Psoas muscle (tissue), 8 donors: Measurements from ENCODE around the gene CFAP46. TPM values are rescaled to one million over a fixed set of nuclear protein-coding genes. Genes with fewer than 3 reads are reported as not detected.
"Not testable (repeated sequence)": the region's sequence is repeated elsewhere in the genome, so short reads cannot be mapped to it uniquely, and the experiment has no call there.

ENCODE experiments used
- ATAC-seq, 4 donors: fragments of 200-7000 bp; cut with Tn5 transposase; one replicate each; pipeline ENCODE4 v1.9.1; 2020; ENCODE audit warnings: moderate library complexity in 3 of 4, mild to moderate bottlenecking in 2 of 4
- DNase-seq, 2 donors: peaks; one replicate each; pipeline ENCODE4 v3.0.0-alpha.2; 2020
- H3K27ac ChIP-seq: fragments of 200-600 bp; one replicate; pipeline ENCODE4 v1.8.0; 2022
- H3K27me3 ChIP-seq, 3 donors: fragments of 200-600 bp in 1 of 3; one replicate each; pipeline versions ENCODE4 v1.6.1 to v1.8.0; 2013 to 2022; ENCODE audit warnings: low read length in 2 of 3, mild to moderate bottlenecking in 2 of 3, moderate library complexity in 1 of 3; ENCODE audit not compliant: insufficient read depth in 3 of 3
- H3K36me3 ChIP-seq, 2 donors: fragments of 200-600 bp in 1 of 2; one replicate each; pipeline versions ENCODE4 v1.6.1 to v1.8.0; 2013 to 2022; ENCODE audit warnings: low read depth in 1 of 2, mild to moderate bottlenecking in 1 of 2, moderate library complexity in 1 of 2; ENCODE audit not compliant: insufficient read depth in 1 of 2
- H3K4me1 ChIP-seq: fragments of 200-600 bp; one replicate; pipeline ENCODE4 v1.8.0; 2022
- H3K4me3 ChIP-seq: fragments of 200-600 bp; one replicate; pipeline ENCODE4 v1.8.0; 2022; ENCODE audit warnings: mild to moderate bottlenecking
- H3K9me3 ChIP-seq: fragments of 200-600 bp; one replicate; pipeline ENCODE4 v1.8.0; 2022
- CTCF ChIP-seq: fragments of 200-600 bp; IDR thresholded peaks from one replicate; pipeline ENCODE4 v1.8.0; 2022; ENCODE audit warnings: antibody characterized with exemption
- WGBS, 3 donors: extraction: QIAGEN DNeasy Blood & Tissue Kit; methylation state at CpG; one replicate each; pipeline versions ENCODE4 v1.1.6 to v1.1.7; 2013; 5-methylcytosine and 5-hydroxymethylcytosine counted together
- intact Hi-C, 2 donors: fragments of 100-400 bp; cut with DNase I; formaldehyde crosslinking; loops; one replicate each; pipeline versions ENCODE4 v1.11.0 to v1.14.2; 2022
- polyA plus RNA-seq, 3 donors: library from polyadenylated mRNA; stranded (reverse); fragments of 200-250 nt; gene quantifications; one replicate each; pipeline ENCODE4 v1.2.3, GENCODE V29; 2013
- total RNA-seq, 4 donors: library from RNA; stranded (reverse); fragmentation: NEBNext Ultra II Directional in 2 of 4; extraction: Animal tissue kit (Norgen Biotek cat#: 25700) in 2 of 4; gene quantifications; one replicate each; pipeline versions ENCODE4 v1.2.1 to v1.2.4, GENCODE V29; 2021 to 2023
- donor health status: healthy with polysubstance abuse.
- donor health status: DM: no; HTN: no; CAD: no; lungs with moderate emphysema.
- donor health status: Bipolar disorder and iron deficiency.
- donor health status: healthy.
- donor health status: DM: yes; HTN: yes; CAD: no.
- donor health status: DM: no; HTN: no; CAD: no.
- donor health status: DM: no; HTN: no; CAD: no.
- donor health status: DM: yes; HTN: yes; CAD: no.

Gene CFAP46
- total and polyA plus RNA-seq, 7 donors: 3.9 to 25.4 (median 13.8) TPM

GRCh38 chr10:132970641-132971438, 28.5 kb upstream of the CFAP46 start:
- Histone ChIP-seq H3K9me3 (peaks cover 5% of the 10 kb centered on the region), H3K27me3 (peaks cover 0 to 65% (median 9%) of the 10 kb centered on the region in 3 donors), H3K36me3 (no peaks in the 10 kb centered on the region), H3K27ac (no peak overlapping the region), H3K4me1 (no peaks in the 10 kb centered on the region), H3K4me3 (no peak overlapping the region)
- intact Hi-C loops: no loop called here
- WGBS, 3 donors: 77 to 78% (median 77%) methylated on average over 20 to 22 of the region's 22 CpGs
- ATAC-seq (no peak), DNase-seq (peak in 1 of 2 donors; percentile 40)
- no peak for TF ChIP-seq CTCF

- Histone ChIP-seq H3K36me3 (no peaks in the 10 kb centered on the region), H3K27me3 (peaks cover 0 to 62% (median 11%) of the 10 kb centered on the region in 3 donors), H3K9me3 (peaks cover 5% of the 10 kb centered on the region), H3K27ac (no peak overlapping the region), H3K4me3 (no peak overlapping the region), H3K4me1 (no peaks in the 10 kb centered on the region)
- peak in 1 of 2 donors; percentile 35 for DNase-seq
- WGBS, 3 donors: 5 to 14% (median 10%) methylated on average over 11 of the region's 11 CpGs
- no peak for TF ChIP-seq CTCF
- ATAC-seq: no peak
- intact Hi-C loops: no loop called here
Measured at GRCh38 chr10:132967540-132967939, 25.2 kb upstream of the CFAP46 start.

DNA sequence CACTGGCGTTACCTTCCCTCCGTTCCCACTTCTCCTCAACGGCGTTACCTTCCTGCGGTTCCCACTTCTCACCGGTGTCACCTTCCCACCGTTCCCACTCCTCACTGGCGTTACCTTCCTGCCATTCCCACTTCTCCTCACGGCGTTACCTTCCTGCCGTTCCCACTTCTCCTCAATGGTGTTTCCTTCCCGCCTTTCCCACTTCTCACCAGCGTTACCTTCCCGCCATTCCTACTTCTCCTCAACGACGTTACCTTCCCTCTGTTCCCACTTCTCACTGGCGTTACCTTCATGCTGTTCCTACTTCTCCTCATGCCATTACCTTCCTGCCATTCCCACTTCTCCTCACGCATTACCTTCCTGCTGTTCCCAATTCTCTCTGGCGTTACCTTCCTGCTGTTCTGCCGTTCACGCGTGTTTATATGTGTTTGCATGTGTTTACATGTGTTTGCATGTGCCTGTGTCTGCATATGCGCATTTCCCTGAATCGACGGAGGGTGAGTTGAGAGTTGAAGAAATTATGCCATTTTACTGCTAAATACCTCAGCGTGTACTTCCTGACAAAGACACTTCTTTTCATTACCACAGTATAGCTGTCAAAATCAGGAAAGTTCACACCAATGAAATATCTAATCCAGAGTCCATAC, 23.2 kb upstream of the CFAP46 start:
- whole genome bisulfite sequencing, 3 donors: 52 to 84% (median 62%) methylated on average over 26 of the region's 26 CpGs
- Histone ChIP-seq H3K4me3 (no peak overlapping the region), H3K36me3 (no peaks in the 10 kb centered on the region), H3K27me3 (peaks cover 0 to 60% (median 17%) of the 10 kb centered on the region in 3 donors), H3K4me1 (no peaks in the 10 kb centered on the region), H3K9me3 (peaks cover 5% of the 10 kb centered on the region), H3K27ac (no peak overlapping the region)
- TF ChIP-seq CTCF: no peak
- DNase-seq: peak in 1 of 2 donors; percentile 12
- no peak for ATAC-seq
- intact Hi-C loops: no loop called here

DNA sequence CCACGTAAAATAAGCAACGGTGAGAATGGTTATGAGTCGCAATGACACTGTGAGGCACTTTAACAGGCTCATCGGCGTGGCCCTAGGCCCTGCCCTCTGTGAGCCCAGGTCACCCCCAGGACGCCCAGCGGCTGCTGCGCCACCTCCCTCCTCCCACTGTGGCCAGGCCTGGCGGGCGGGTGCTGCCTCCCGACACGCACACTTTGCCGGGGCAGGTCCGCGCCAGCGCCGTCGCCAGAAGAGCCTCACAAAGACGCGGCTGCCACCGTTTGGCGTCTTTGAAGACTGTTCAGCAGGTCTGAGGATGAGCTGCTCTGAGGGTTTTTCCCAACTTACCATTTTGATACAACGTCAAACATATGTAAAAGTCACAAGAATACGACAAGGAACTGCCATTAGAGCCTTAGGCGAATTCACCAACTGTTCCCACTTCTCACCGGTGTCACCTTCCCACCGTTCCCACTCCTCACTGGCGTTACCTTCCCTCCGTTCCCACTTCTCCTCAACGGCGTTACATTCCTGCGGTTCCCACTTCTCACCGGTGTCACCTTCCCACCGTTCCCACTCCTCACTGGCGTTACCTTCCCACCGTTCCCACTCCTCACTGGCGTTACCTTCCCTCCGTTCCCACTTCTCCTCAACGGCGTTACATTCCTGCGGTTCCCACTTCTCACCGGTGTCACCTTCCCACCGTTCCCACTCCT, 22.5 kb upstream of the CFAP46 start:
- ATAC-seq, H3K27ac ChIP-seq, H3K9me3 ChIP-seq, intact Hi-C loops, H3K4me3 ChIP-seq, H3K36me3 ChIP-seq, H3K4me1 ChIP-seq: not testable (repeated sequence)
- 48 to 79% (median 53%) methylated on average over 41 to 43 of the region's 43 CpGs for WGBS, 3 donors
- DNase-seq: peak in 1 of 2 donors; percentile 30
- H3K27me3 ChIP-seq: peaks cover 0 to 67% (median 17%) of the 10 kb centered on the region in 3 donors

- WGBS, 3 donors: 86 to 91% (median 89%) methylated on average over 15 of the region's 15 CpGs
- no peaks in the 10 kb centered on the region for H3K36me3 ChIP-seq
- no peak overlapping the region for H3K27ac ChIP-seq
- TF ChIP-seq CTCF: no peak
- H3K9me3 ChIP-seq: peaks cover 2% of the 10 kb centered on the region
- DNase-seq (peak in 1 of 2 donors; percentile 30), ATAC-seq (no peak)
- peaks cover 0 to 73% (median 17%) of the 10 kb centered on the region in 3 donors for H3K27me3 ChIP-seq
- intact Hi-C loops: no loop called here
- H3K4me1 ChIP-seq: no peaks in the 10 kb centered on the region
- H3K4me3 ChIP-seq: no peak overlapping the region
Measured at GRCh38 chr10:132964231-132964630, 21.9 kb upstream of the CFAP46 start.
